Keratinocyte (primary cell): ENCODE measurements around the gene CPT1B. TPM values are rescaled to one million over a fixed set of nuclear protein-coding genes. Genes with fewer than 3 reads are reported as not detected.

Experiments
- DNase-seq: peaks from one replicate; pipeline ENCODE4 v3.0.0-alpha.2; 2011; ENCODE audit warnings: low read depth, missing footprints, low spot score
- FAIRE-seq: peaks from 2 replicates; lab custom pipeline; 2011; peaks lifted over from hg19 to GRCh38; lab: Jason Lieb, UNC
- H2AFZ ChIP-seq: 2 replicates; pipeline ENCODE4 v1.6.0; 2012; ENCODE audit warnings: low read length, control low read depth, inconsistent platforms; ENCODE audit not compliant: control insufficient read depth
- H3K27ac ChIP-seq: 2 replicates; pipeline ENCODE4 v1.5.1; 2011; ENCODE audit warnings: low read length; ENCODE audit not compliant: control insufficient read depth, insufficient read depth
- H3K27me3 ChIP-seq: 3 replicates; pipeline ENCODE4 v1.6.0; 2011; ENCODE audit warnings: low read length; ENCODE audit not compliant: control insufficient read depth, insufficient read depth; ENCODE audit errors: extremely low read depth
- H3K36me3 ChIP-seq, 2 experiments: 2 replicates in 1 of 2; 3 replicates in 1 of 2; pipeline ENCODE4 v1.5.1; 2011; ENCODE audit warnings: low read length in 2 of 2, mild to moderate bottlenecking in 1 of 2; ENCODE audit not compliant: control insufficient read depth in 2 of 2, insufficient read depth in 2 of 2; ENCODE audit errors: extremely low read depth in 1 of 2
- H3K4me1 ChIP-seq: 3 replicates; pipeline ENCODE4 v1.5.1; 2011; ENCODE audit warnings: low read length; ENCODE audit not compliant: control insufficient read depth, insufficient read depth; ENCODE audit errors: extremely low read depth
- H3K4me2 ChIP-seq: 3 replicates; pipeline ENCODE4 v1.6.0; 2011; ENCODE audit warnings: low read depth, low read length; ENCODE audit not compliant: control insufficient read depth, insufficient read depth; ENCODE audit errors: extremely low read depth
- H3K4me3 ChIP-seq, 3 experiments: fragments of 200-600 bp in 1 of 3; sonication (generic) in 1 of 3; 2 replicates in 2 of 3; 3 replicates in 1 of 3; pipeline ENCODE4 v1.5.1; 2011 to 2016; ENCODE audit warnings: low read length in 3 of 3, mild to moderate bottlenecking in 3 of 3, control low read depth in 2 of 3, inconsistent platforms in 1 of 3, low read depth in 1 of 3, mixed read lengths in 1 of 3, mixed run types in 1 of 3, moderate library complexity in 1 of 3; ENCODE audit not compliant: control insufficient read depth in 2 of 3, insufficient read depth in 2 of 3; ENCODE audit errors: extremely low read depth in 1 of 3
- H3K79me2 ChIP-seq: 2 replicates; pipeline ENCODE4 v1.6.0; 2012; ENCODE audit warnings: low read length; ENCODE audit not compliant: control insufficient read depth, insufficient read depth
- H3K9ac ChIP-seq: 3 replicates; pipeline ENCODE4 v1.6.0; 2011; ENCODE audit warnings: low read length; ENCODE audit not compliant: control insufficient read depth, insufficient read depth; ENCODE audit errors: extremely low read depth
- H3K9me1 ChIP-seq: 3 replicates; pipeline ENCODE4 v1.6.0; 2011; ENCODE audit warnings: low read length; ENCODE audit not compliant: control insufficient read depth, insufficient read depth; ENCODE audit errors: extremely low read depth
- H3K9me3 ChIP-seq: 2 replicates; pipeline ENCODE4 v1.5.1; 2012; ENCODE audit warnings: low read depth, low read length; ENCODE audit not compliant: control insufficient read depth
- H4K20me1 ChIP-seq: 3 replicates; pipeline ENCODE4 v1.6.0; 2011; ENCODE audit warnings: low read length; ENCODE audit not compliant: control insufficient read depth, insufficient read depth; ENCODE audit errors: extremely low read depth
- CTCF ChIP-seq, 3 experiments: IDR thresholded peaks in 1 of 3; conservative IDR thresholded peaks in 1 of 3; optimal IDR thresholded peaks in 1 of 3; 2 replicates in 2 of 3; 3 replicates in 1 of 3; pipeline versions ENCODE3 to v1.5.1; 2011; ENCODE audit warnings: low read length in 3 of 3, mild to moderate bottlenecking in 3 of 3, moderate library complexity in 2 of 3, control low read depth in 1 of 3, inconsistent platforms in 1 of 3; ENCODE audit not compliant: insufficient read depth in 2 of 3; ENCODE audit errors: extremely low read depth in 1 of 3
- EZH2 ChIP-seq: IDR thresholded peaks from one replicate; pipeline ENCODE4 v1.6.1; 2012; ENCODE audit warnings: inconsistent platforms, mild to moderate bottlenecking, low read length, moderate library complexity
- dilution Hi-C: fragments of 300-500 bp; cut with MboI; formaldehyde crosslinking; loops from one replicate; pipeline ENCODE4 v1.7.0; 2020; ENCODE audit warnings: low sequenced_read_pairs; ENCODE audit not compliant: extremely low pct_ligation_motif_present
- polyA plus RNA-seq, 5 experiments: library from polyadenylated mRNA; depleted of rRNA in 3 of 5; stranded (reverse) in 3 of 5; stranded (forward) in 1 of 5; unstranded in 1 of 5; fragments of >200 nt; gene quantifications; 1 replicate in 1 of 5; 2 replicates in 3 of 5; 3 replicates in 1 of 5; pipeline versions ENCODE4 v1.2.1 to v1.2.3, GENCODE V29; 2011 to 2012; ENCODE audit warnings: missing spikeins in 2 of 5, low read depth in 1 of 5, low replicate concordance in 1 of 5

Gene CPT1B
- polyA plus RNA-seq, 1 donor (not counting 4 experiments of a cell fraction or from before 2014, with no cell fraction given) = 11.0 TPM

DNA sequence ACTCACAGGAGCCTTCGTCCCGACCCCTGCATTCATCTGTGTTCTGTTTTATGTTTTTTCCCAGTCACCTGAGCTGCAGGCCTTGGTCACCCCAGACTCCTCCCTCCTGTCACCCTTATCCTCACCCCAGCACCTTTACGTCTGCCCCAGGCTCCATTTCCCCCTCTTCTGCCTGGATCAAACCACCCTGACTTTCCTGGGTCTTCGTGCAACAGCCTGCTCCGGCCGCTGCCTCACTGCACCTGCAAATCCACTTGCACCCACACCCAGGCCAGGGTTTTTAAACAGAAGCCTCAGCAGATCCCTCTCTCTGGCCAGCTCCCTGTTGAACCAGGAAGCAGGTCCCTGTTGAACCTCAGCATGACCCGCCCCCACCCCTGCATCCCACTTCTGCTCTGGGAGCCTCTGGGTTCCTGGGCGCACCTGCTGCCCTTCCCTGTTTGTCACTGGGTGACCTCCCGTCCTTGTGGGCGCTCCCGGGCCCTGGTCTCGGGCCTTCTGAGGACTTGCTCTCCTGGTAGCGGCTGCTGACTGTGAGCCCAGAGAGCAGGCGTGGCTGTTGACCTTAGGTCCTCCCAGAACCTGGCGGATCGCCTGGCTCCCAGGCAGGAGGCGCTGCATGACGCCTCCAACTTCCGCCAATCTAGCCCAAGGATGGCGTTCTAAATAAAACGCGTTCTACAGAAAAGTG is 35.2 kb upstream of the CPT1B start:
- Histone ChIP-seq H2AFZ (no peak overlapping the region), H3K4me1 (peaks cover 2% of the 10 kb centered on the region), H3K4me3 (no peak overlapping the region), H3K27me3 (peaks cover 2% of the 10 kb centered on the region), H3K36me3 (no peaks in the 10 kb centered on the region), H3K27ac (no peak overlapping the region), H3K9me3 (no peaks in the 10 kb centered on the region), H3K4me2 (no peak overlapping the region), H3K9me1 (no peaks in the 10 kb centered on the region), H4K20me1 (no peaks in the 10 kb centered on the region), H3K79me2 (no peaks in the 10 kb centered on the region), H3K9ac (no peak overlapping the region)
- FAIRE-seq (no peak), DNase-seq (no peak)
- dilution Hi-C loops = no loop called here
- TF ChIP-seq CTCF (optimal IDR thresholded peaks at IDR 0.05 in 1 of 3, IDR thresholded peaks at IDR 0.05 in 1 of 3, conservative IDR thresholded peaks at IDR 0.05 in 1 of 3; ENCODE audit: extremely low read depth in 1 of 3, insufficient read depth in 2 of 3, low read length in 3 of 3) (peak in 2 of 3 experiments; percentile 5 to 14), EZH2 (no peak)

DNA sequence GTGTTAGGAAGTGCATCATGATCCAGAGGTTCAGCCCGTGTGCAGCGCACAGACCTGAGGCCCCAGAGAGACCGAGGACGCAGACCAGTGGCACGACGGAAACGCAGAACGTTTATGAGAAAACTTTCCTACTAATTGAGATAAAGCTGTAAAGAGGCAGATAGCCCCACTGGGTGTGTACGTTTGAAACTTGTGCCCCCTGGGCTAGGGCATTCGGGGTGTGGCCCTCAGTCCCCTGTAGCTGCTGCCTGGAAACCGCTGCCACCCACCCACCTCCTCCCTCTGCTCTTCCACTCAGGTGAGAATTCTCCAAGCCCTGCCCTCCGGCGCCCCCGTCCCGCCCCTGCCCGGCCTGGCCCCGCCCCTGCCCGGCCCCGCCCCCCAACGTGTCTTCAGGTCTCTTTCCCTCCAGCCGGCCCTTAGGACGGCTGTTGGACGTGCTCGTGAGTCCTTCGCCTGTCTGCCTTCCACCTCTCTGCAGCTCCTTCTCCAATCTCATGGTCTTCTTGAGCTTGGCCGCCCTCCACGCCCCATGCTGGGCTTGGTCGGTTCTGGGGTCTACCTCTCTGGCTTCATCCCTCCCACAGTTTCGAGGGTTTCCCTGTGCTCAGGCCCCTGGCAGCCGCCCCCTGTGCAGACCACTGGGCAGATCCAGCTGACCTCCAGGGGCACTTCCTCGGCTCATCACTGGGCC is 34.4 kb upstream of the CPT1B start:
- H3K4me2 ChIP-seq = peak overlapping the region; percentile 15

More for the DNA sequence above, 34.4 kb upstream of the CPT1B start:
- Histone ChIP-seq H3K4me3 (no peak overlapping the region), H3K9me1 (no peaks in the 10 kb centered on the region), H3K27me3 (peaks cover 3% of the 10 kb centered on the region), H3K79me2 (no peaks in the 10 kb centered on the region), H3K9me3 (no peaks in the 10 kb centered on the region), H3K4me1 (peaks cover 2% of the 10 kb centered on the region), H3K27ac (no peak overlapping the region), H3K36me3 (no peaks in the 10 kb centered on the region), H2AFZ (no peak overlapping the region), H4K20me1 (no peaks in the 10 kb centered on the region), H3K9ac (no peak overlapping the region)
- dilution Hi-C loops = no loop called here
- FAIRE-seq (no peak), DNase-seq (no peak)
- TF ChIP-seq CTCF (optimal IDR thresholded peaks at IDR 0.05 in 1 of 3, IDR thresholded peaks at IDR 0.05 in 1 of 3, conservative IDR thresholded peaks at IDR 0.05 in 1 of 3; ENCODE audit: extremely low read depth in 1 of 3, insufficient read depth in 2 of 3, low read length in 3 of 3) = no peak
- no peak for TF ChIP-seq EZH2
